ENCODE measurements around the gene SCRT2.

The SCRT2 gene

GRCh38 chr20:717832-718231 lies 42.2 kb upstream of the SCRT2 start:
- TF ChIP-seq CTCF (IDR thresholded peaks at IDR 0.05; ENCODE audit: low read depth, low read length) = no peak
- H3K4me3 ChIP-seq (ENCODE audit: low read depth, low read length) = no peak overlapping the region

- H3K4me3 ChIP-seq (ENCODE audit: low read depth, low read length) = no peak overlapping the region
- no peak for TF ChIP-seq CTCF (IDR thresholded peaks at IDR 0.05; ENCODE audit: low read depth, low read length)
Measured at GRCh38 chr20:717271-717670, 41.7 kb upstream of the SCRT2 start.

- H3K4me3 ChIP-seq (ENCODE audit: low read depth, low read length) = no peak overlapping the region
- TF ChIP-seq CTCF (IDR thresholded peaks at IDR 0.05; ENCODE audit: low read depth, low read length) = no peak
Measured at GRCh38 chr20:714453-714852, 38.9 kb upstream of the SCRT2 start.

GRCh38 chr20:711576-711975 lies 36.0 kb upstream of the SCRT2 start:
- H3K4me3 ChIP-seq (ENCODE audit: low read depth, low read length) = no peak overlapping the region
- no peak for TF ChIP-seq CTCF (IDR thresholded peaks at IDR 0.05; ENCODE audit: low read depth, low read length)

- H3K4me3 ChIP-seq (ENCODE audit: low read depth, low read length) = no peak overlapping the region
- TF ChIP-seq CTCF (IDR thresholded peaks at IDR 0.05; ENCODE audit: low read depth, low read length) = no peak
Measured at GRCh38 chr20:710780-711450, 35.3 kb upstream of the SCRT2 start.

GRCh38 chr20:709991-710779 lies 34.6 kb upstream of the SCRT2 start:
- no peak for TF ChIP-seq CTCF (IDR thresholded peaks at IDR 0.05; ENCODE audit: low read depth, low read length)
- H3K4me3 ChIP-seq (ENCODE audit: low read depth, low read length) = no peak overlapping the region

- H3K4me3 ChIP-seq (ENCODE audit: low read depth, low read length) = no peak overlapping the region
Measured at GRCh38 chr20:709423-709822, 33.8 kb upstream of the SCRT2 start.

More at GRCh38 chr20:709423-709822, 33.8 kb upstream of the SCRT2 start:
- TF ChIP-seq CTCF (IDR thresholded peaks at IDR 0.05; ENCODE audit: low read depth, low read length) = no peak

All from WI38 (cell line).